Measurements from ENCODE around the gene AOPEP.

DNA sequence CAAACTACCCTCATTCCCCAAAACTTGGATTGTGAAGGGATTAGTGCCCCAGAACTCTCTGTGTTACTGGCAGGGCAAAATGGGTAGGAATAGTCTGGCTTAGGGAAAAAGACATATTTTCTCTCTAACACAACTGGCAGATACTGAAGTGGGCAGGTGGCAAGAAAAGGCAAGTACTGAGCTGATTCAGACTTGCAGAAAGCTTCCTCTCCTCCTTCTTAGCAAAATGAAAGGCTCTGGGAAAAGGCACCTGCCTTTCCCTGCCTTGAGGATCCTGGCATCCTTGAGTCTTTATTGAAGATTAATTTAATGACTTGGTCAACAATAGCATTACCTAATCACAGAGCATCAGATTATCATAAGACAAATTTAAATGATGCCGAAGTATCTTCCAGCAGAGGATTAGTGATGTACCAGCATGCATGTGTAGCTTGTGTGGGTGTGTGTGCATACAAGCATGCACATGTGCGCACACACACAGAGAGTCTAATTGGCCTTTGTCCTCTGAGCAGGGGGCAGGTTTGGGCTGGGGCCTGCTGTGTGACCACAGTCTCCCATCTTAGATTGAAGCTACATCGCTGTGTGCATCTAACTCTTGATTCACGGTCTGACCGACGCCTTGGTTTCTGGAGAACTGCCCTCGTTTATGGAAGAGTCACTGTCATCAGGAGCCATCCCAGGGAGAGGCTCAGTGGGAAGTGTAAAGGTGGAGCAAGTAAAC is 294.8 kb downstream of the AOPEP start:
- TF ChIP-seq ZFX (IDR thresholded peaks at IDR 0.05) = no peak
- TF ChIP-seq, protein P1, sequence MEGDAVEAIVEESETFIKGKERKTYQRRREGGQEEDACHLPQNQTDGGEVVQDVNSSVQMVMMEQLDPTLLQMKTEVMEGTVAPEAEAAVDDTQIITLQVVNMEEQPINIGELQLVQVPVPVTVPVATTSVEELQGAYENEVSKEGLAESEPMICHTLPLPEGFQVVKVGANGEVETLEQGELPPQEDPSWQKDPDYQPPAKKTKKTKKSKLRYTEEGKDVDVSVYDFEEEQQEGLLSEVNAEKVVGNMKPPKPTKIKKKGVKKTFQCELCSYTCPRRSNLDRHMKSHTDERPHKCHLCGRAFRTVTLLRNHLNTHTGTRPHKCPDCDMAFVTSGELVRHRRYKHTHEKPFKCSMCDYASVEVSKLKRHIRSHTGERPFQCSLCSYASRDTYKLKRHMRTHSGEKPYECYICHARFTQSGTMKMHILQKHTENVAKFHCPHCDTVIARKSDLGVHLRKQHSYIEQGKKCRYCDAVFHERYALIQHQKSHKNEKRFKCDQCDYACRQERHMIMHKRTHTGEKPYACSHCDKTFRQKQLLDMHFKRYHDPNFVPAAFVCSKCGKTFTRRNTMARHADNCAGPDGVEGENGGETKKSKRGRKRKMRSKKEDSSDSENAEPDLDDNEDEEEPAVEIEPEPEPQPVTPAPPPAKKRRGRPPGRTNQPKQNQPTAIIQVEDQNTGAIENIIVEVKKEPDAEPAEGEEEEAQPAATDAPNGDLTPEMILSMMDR (conservative IDR thresholded peaks at IDR 0.05) = no peak
